Activated CD4-positive, alpha-beta T cell treated with anti-CD3 and anti-CD28 coated beads, Interleukin-2, amount 50 U/mL, for 48 hours (primary cell): Measurements from ENCODE around the gene GOLGA6L2.
A peak's percentile ranks its signal among the peaks of the same experiment; 100 is the strongest.
"Not testable (repeated sequence)": the region's sequence is repeated elsewhere in the genome, so short reads cannot be mapped to it uniquely, and the experiment has no call there.

Experiments used
- DNase-seq, 2 experiments: peaks; one replicate each; pipeline ENCODE4 v3.0.0-alpha.2; 2020

GOLGA6L2 gene

GRCh38 chr15:23424111-23424904 lies 22.7 kb downstream of the GOLGA6L2 start:
- no peak for DNase-seq

GRCh38 chr15:23422946-23423708 lies 23.9 kb downstream of the GOLGA6L2 start:
- DNase-seq = no peak

GRCh38 chr15:23422099-23422945 lies 24.7 kb downstream of the GOLGA6L2 start:
- no peak for DNase-seq

DNA sequence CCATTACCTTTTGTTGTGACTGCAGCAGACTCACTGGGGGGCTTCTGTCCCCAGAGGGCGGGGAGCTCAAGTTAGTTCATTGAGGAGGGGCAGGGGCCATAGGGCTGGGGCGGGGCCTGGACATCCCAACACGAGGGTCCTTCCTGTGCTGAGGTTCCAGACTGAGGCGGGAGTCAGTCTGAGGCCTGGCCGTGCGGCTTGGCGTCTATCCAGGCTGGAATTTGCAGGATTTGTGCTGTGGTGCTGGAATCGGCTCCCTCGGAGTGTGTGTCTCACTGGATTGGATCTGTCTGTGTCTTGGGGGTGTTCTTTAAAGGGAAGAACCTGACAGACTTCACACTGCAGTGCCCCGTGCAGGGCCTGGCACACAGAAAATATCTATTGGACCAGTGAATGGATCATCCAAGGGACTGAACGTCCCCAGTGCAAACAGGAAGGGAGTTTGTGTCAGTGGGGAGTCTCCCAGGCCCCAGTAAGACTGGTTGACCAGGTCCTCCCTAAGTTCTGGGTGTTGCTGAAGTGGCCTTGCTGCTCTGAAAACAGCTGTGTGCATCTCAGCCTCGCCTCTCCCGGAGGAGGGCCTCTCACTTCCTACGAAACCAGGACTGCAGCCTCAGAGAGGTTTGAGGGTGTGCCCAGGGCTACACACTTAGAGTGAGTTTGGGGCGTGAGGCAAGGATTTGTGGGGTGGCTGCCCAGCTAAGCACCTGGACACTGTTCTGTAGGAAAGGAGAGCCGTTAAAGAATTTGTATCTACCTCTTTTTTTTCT lies 26.1 kb downstream of the GOLGA6L2 start:
- DNase-seq = no peak

- DNase-seq = peak in 1 of 2 experiments; percentile 0
Measured at GRCh38 chr15:23416349-23417276, 30.4 kb downstream of the GOLGA6L2 start.

- DNase-seq = not testable (repeated sequence)
Measured at GRCh38 chr15:23415866-23416265, 31.2 kb downstream of the GOLGA6L2 start.

GRCh38 chr15:23415321-23415865 lies 31.6 kb downstream of the GOLGA6L2 start:
- DNase-seq = no peak

GRCh38 chr15:23412881-23413600 lies 34.0 kb downstream of the GOLGA6L2 start:
- not testable (repeated sequence) for DNase-seq

DNA sequence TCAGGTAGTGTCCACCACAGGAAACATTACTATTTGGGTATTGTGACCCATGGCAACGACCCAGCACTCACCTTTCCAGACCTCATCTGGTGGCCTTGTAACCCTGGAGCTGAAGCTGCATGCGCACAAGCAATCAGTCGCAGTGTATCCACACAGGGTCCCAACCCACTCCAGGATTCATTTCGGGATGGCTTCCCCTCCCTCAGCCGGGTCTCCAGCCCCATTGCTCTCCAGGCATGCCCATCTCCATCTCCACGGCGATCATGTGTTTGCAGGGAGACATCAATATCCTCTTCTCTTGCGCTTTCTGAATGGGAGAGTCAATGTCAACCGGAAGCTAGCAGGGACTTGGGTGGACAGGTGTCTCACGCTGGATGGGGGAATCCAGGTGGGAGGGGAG lies 35.2 kb downstream of the GOLGA6L2 start:
- DNase-seq = no peak

DNA sequence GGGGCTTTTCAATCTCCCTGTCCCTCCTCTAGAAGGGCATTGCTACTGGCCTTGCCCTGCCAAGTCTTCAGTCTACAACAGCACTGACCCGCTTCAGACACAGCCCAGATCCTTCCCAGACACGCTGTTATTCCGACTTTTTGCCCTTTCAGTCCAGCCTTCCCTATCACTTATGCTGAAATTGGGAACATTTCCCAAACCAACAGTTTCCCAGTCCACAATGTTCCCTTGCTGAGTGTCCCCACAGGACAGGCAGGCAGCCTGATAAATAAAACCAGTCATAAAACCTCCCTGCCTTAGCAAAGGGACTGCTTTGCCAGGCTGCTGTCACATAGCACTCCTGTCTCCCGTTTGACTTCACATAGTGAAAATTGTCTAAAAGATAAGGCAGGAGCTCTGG lies 43.5 kb downstream of the GOLGA6L2 start:
- DNase-seq = no peak

DNA sequence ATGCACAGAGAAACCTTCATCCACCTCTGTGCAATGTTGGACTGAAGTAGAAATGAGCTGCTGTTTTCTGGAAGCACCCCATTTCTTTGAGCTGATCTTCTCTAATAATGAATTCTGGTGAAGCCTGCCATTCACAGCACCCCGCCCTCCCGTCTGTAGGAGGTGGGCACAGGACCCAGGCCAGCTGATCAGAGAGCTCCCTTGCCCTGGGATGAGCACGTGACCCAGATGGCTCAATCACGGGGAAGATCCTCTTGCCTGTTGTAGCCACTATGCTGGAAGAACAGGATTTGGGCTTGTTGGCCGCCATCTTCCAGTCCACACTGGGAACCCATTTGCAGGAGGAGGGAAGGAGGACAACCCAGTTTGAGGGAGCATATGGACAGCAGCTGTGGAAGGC lies 44.5 kb downstream of the GOLGA6L2 start:
- no peak for DNase-seq

GRCh38 chr15:23402140-23402539 lies 44.9 kb downstream of the GOLGA6L2 start:
- DNase-seq = no peak

DNA sequence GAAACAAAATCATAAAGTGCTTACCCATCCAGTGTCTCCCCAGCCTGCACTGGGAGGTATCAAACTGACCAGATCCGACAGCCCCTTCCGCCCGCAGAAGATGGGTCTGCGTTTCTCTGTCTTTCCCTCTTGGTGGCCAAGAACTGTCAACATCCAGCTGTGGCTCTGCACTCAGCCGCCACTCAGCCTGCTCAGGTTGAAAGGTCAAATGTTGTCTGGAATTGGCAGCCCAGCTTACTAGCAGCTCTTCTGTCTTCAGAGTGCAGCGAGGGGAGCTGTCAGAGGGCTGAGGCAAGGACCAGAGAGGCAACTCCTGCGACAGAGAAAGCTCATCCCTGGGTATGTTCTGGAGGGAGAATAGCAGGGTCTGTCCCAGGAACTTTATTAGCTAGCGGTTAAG lies 45.4 kb downstream of the GOLGA6L2 start:
- no peak for DNase-seq

GRCh38 chr15:23399207-23399606 lies 47.8 kb downstream of the GOLGA6L2 start:
- not testable (repeated sequence) for DNase-seq

DNA sequence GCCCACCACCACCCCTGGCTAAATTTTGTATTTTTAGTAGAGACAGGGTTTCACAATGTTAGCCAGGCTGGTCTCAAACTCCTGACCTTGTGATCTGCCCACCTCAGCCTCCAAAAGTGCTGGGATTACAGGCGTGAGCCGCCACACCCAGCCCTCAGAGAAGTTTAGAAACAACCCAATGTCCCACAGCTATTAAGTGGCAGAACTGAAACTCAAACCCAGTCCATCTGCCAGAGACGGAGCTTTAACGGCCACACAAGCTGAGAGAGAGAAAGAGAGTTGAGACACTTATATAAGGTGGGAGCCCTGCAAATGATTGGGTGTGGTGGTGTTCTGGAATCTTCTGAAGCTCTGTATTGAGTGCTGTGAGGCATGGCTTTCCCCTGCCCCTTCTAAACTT lies 48.7 kb downstream of the GOLGA6L2 start:
- DNase-seq = not testable (repeated sequence)

DNA sequence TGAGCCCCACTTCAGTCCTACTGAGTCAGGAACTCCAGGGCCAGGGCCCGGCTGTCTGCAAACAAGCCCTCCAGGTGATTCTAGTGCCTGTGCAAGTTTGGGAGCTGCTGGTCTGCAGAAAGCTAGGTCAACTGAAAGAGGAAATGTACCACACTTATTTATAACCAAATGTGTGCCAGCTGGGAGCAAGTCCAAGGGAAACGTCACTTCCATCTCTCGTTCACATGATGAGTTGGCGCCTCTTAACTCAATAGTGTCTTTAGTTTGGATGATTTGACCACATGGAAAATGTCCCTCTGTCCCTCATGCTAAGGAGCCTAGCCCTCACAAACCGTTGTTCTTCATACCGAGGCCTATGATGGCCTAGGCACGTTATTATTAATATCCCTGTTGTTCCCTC lies 49.3 kb downstream of the GOLGA6L2 start:
- no peak for DNase-seq

DNA sequence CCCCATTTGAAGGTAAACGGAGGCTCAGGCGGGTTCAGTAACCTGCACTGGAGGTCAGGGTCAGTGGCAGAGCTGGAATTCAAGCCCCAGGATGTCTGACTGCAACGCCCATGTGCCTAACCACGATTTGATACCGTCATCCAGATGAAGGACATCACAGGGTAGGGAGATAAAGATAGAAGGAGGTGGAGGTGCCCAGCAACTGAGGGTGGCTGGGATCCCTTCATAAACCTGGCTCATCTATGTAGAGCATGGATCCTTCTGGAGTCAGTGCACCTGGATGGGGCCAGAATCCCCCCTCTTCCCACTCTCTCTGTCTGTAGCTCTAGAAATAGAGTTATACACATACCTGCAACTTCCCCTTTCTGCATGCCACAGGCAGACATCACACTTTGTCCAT lies 51.2 kb downstream of the GOLGA6L2 start:
- DNase-seq = no peak

DNA sequence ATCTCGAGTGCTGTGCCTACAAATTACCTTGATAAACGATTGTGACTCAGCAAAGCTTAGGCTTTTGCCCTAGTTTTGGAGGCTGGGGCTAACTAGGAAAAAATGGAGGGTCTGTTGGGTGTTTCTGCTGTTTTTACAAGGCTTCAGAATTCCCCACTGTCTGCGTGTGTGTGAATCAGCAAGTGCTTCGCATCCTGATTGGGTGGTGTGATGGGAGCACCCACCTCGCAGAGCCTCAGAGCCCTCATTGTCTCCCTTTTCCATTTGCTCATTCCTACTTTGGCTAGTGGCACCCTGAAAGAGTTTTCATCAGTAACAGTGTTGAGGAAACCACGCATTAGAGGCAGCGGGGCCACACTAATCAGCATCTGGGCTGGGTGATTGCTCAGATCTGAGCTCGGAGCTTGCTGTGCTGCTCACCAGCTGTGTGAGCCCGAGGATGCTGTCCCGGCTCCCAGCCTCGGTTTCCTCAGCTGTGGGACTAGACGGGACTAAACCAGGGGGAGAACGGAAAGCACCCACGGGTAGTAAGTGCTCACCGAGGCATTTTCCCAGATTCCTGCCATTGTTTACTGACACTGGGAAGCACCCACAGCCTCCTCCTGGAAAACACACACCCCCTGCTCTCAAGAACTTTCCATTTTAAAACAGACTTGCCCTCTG lies 51.9 kb downstream of the GOLGA6L2 start:
- no peak for DNase-seq
